HEK293 (cell line): ENCODE measurements around the gene WWOX.

ENCODE experiments used
- CTCF ChIA-PET: fragments of 350-600 bp; formaldehyde crosslinking; extraction: SDS; loops from one replicate; lab custom pipeline; 2021; ENCODE audit warnings: antibody characterized with exemption; lab: Yijun Ruan, JAX
- POLR2A ChIA-PET: fragments of 300-600 bp; formaldehyde crosslinking; extraction: SDS; loops from one replicate; lab custom pipeline; 2020; ENCODE audit warnings: antibody characterized with exemption, inconsistent platforms; lab: Yijun Ruan, JAX
- H3K27ac ChIP-seq: fragments of 200-500 bp; sonication (Bioruptor generic); 2 replicates; pipeline ENCODE4 v1.5.1; 2014; ENCODE audit warnings: low read depth, low read length, control low read depth, inconsistent platforms; ENCODE audit errors: extremely low read depth
- H3K36me3 ChIP-seq, 2 experiments: fragments of 200-500 bp in 1 of 2; sonication (Bioruptor generic) in 1 of 2; 1 replicate in 1 of 2; 2 replicates in 1 of 2; pipeline ENCODE4 v1.5.1; 2014 to 2017; ENCODE audit warnings: inconsistent platforms in 2 of 2, low read length in 2 of 2; ENCODE audit not compliant: control insufficient read depth in 2 of 2, insufficient read depth in 1 of 2
- H3K4me1 ChIP-seq: fragments of 200-500 bp; sonication (Bioruptor generic); 2 replicates; pipeline ENCODE4 v1.5.1; 2014; ENCODE audit warnings: mild to moderate bottlenecking, low read length, inconsistent platforms; ENCODE audit not compliant: control insufficient read depth, insufficient read depth
- H3K4me3 ChIP-seq: 2 replicates; pipeline ENCODE4 v1.5.1; 2011; ENCODE audit warnings: low read depth, mild to moderate bottlenecking, control low read depth, low read length, moderate library complexity
- H3K9me3 ChIP-seq: fragments of 200-500 bp; sonication (Bioruptor generic); 2 replicates; pipeline ENCODE4 v1.5.1; 2014; ENCODE audit warnings: low read depth, low read length, inconsistent platforms; ENCODE audit not compliant: control insufficient read depth, insufficient read depth
- SP3 ChIP-seq: fragments of 450-650 bp; formaldehyde crosslinking; IDR thresholded peaks from 2 replicates; pipeline ENCODE4 v1.5.1; 2016; ENCODE audit warnings: missing biosample characterization, missing genetic modification characterization
- ZBTB21 ChIP-seq: fragments of 450-650 bp; formaldehyde crosslinking; IDR thresholded peaks from 2 replicates; pipeline ENCODE4 v1.5.1; 2017; ENCODE audit warnings: missing biosample characterization, missing genetic modification characterization
- ZBTB6 ChIP-seq: fragments of 450-650 bp; formaldehyde crosslinking; IDR thresholded peaks from 2 replicates; pipeline ENCODE4 v1.5.1; 2017; ENCODE audit warnings: missing biosample characterization, missing genetic modification characterization
- ZNF146 ChIP-seq: fragments of 450-650 bp; formaldehyde crosslinking; IDR thresholded peaks from 2 replicates; pipeline ENCODE4 v1.5.1; 2016; ENCODE audit warnings: missing biosample characterization, missing genetic modification characterization
- ZNF148 ChIP-seq: fragments of 450-650 bp; formaldehyde crosslinking; IDR thresholded peaks from 2 replicates; pipeline ENCODE4 v1.5.0; 2017; ENCODE audit warnings: missing biosample characterization, missing genetic modification characterization, borderline replicate concordance
- ZNF157 ChIP-seq: fragments of 450-650 bp; formaldehyde crosslinking; IDR thresholded peaks from 2 replicates; pipeline ENCODE4 v1.5.1; 2016; ENCODE audit warnings: missing biosample characterization, missing genetic modification characterization
- ZNF24 ChIP-seq: fragments of 450-650 bp; formaldehyde crosslinking; IDR thresholded peaks from 2 replicates; pipeline ENCODE4 v1.5.1; 2016; ENCODE audit warnings: missing biosample characterization, missing genetic modification characterization
- ZNF350 ChIP-seq: fragments of 450-650 bp; formaldehyde crosslinking; IDR thresholded peaks from 2 replicates; pipeline ENCODE4 v1.5.0; 2017; ENCODE audit warnings: missing biosample characterization, mild to moderate bottlenecking, missing genetic modification characterization
- ZNF48 ChIP-seq: fragments of 450-650 bp; formaldehyde crosslinking; IDR thresholded peaks from 2 replicates; pipeline ENCODE4 v1.5.1; 2016; ENCODE audit warnings: missing biosample characterization, missing genetic modification characterization
- ZNF544 ChIP-seq: fragments of 450-650 bp; formaldehyde crosslinking; IDR thresholded peaks from 2 replicates; pipeline ENCODE4 v1.5.0; 2017; ENCODE audit warnings: missing biosample characterization, missing genetic modification characterization
- ZNF555 ChIP-seq: fragments of 450-650 bp; formaldehyde crosslinking; conservative IDR thresholded peaks from 2 replicates; pipeline ENCODE4 v1.5.1; 2017; ENCODE audit warnings: missing biosample characterization, mild to moderate bottlenecking, missing genetic modification characterization, inconsistent platforms
- ZNF558 ChIP-seq: fragments of 450-650 bp; formaldehyde crosslinking; IDR thresholded peaks from 2 replicates; pipeline ENCODE4 v1.5.1; 2016; ENCODE audit warnings: missing biosample characterization, missing genetic modification characterization
- ZNF600 ChIP-seq: fragments of 450-650 bp; formaldehyde crosslinking; IDR thresholded peaks from 2 replicates; pipeline ENCODE4 v1.5.1; 2016; ENCODE audit warnings: missing biosample characterization, missing genetic modification characterization
- ZNF704 ChIP-seq: fragments of 450-650 bp; formaldehyde crosslinking; IDR thresholded peaks from 2 replicates; pipeline ENCODE4 v1.5.1; 2016; ENCODE audit warnings: missing biosample characterization, missing genetic modification characterization
- ZNF830 ChIP-seq: fragments of 450-650 bp; IDR thresholded peaks from 2 replicates; pipeline ENCODE4 v1.5.0; 2018; ENCODE audit warnings: missing biosample characterization, missing genetic modification characterization, low read depth, mild to moderate bottlenecking, moderate library complexity
- TF ChIP-seq, protein P1 (sequence below): fragments of 450-650 bp; formaldehyde crosslinking; conservative IDR thresholded peaks from 2 replicates; pipeline ENCODE4 v1.5.1; 2016; ENCODE audit warnings: low read depth, missing biosample characterization, missing genetic modification characterization
- TF ChIP-seq, protein P2 (sequence below): fragments of 450-650 bp; formaldehyde crosslinking; IDR thresholded peaks from 2 replicates; pipeline ENCODE4 v1.5.1; 2016; ENCODE audit warnings: missing biosample characterization, missing genetic modification characterization
- TF ChIP-seq, protein P3 (sequence below): fragments of 450-650 bp; formaldehyde crosslinking; IDR thresholded peaks from 2 replicates; pipeline ENCODE4 v1.5.1; 2016; ENCODE audit warnings: missing biosample characterization, missing genetic modification characterization, borderline replicate concordance

Gene WWOX

DNA sequence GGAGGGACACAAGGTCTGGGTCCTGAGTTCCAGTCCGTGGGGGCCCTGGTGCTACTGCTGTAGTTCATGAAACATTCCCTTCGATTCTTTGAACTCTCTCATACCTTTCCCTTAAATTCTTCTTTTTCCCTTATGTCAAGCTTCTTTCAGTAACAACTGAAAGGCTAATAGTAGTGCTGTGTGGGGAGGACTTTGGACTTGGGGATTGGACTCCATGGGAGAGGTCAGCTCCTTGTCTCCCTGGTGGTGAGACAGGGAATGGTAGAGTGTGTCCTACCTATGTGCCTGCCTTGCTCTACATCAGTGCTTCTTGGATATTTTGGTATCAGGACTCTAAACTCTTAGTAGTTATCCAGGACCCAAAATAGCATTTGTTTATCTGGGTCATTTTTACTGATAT is 628.1 kb downstream of the WWOX start (continued):
- TF ChIP-seq ZNF704 (tag by site-specific recombination) (no peak), ZNF830 (no peak), ZNF558 (no peak)

GRCh38 chr16:78729687-78730086 is 630.2 kb downstream of the WWOX start:
- no peak overlapping the region for H3K4me3 ChIP-seq
- no peak overlapping the region for H3K27ac ChIP-seq
- ChIA-PET CTCF (no interaction called here), POLR2A (no interaction called here)
- H3K4me1 ChIP-seq, result no peaks in the 10 kb centered on the region
- H3K36me3 ChIP-seq, result no peaks in the 10 kb centered on the region
- no peaks in the 10 kb centered on the region for H3K9me3 ChIP-seq
- TF ChIP-seq ZNF148 (tag by site-specific recombination), result no peak
- TF ChIP-seq ZNF24, result no peak
- TF ChIP-seq ZNF48 (tag by site-specific recombination), result no peak
- TF ChIP-seq ZNF600 (tag by site-specific recombination), result no peak
- no peak for TF ChIP-seq ZBTB6 (tag by site-specific recombination)
- TF ChIP-seq, protein P1, sequence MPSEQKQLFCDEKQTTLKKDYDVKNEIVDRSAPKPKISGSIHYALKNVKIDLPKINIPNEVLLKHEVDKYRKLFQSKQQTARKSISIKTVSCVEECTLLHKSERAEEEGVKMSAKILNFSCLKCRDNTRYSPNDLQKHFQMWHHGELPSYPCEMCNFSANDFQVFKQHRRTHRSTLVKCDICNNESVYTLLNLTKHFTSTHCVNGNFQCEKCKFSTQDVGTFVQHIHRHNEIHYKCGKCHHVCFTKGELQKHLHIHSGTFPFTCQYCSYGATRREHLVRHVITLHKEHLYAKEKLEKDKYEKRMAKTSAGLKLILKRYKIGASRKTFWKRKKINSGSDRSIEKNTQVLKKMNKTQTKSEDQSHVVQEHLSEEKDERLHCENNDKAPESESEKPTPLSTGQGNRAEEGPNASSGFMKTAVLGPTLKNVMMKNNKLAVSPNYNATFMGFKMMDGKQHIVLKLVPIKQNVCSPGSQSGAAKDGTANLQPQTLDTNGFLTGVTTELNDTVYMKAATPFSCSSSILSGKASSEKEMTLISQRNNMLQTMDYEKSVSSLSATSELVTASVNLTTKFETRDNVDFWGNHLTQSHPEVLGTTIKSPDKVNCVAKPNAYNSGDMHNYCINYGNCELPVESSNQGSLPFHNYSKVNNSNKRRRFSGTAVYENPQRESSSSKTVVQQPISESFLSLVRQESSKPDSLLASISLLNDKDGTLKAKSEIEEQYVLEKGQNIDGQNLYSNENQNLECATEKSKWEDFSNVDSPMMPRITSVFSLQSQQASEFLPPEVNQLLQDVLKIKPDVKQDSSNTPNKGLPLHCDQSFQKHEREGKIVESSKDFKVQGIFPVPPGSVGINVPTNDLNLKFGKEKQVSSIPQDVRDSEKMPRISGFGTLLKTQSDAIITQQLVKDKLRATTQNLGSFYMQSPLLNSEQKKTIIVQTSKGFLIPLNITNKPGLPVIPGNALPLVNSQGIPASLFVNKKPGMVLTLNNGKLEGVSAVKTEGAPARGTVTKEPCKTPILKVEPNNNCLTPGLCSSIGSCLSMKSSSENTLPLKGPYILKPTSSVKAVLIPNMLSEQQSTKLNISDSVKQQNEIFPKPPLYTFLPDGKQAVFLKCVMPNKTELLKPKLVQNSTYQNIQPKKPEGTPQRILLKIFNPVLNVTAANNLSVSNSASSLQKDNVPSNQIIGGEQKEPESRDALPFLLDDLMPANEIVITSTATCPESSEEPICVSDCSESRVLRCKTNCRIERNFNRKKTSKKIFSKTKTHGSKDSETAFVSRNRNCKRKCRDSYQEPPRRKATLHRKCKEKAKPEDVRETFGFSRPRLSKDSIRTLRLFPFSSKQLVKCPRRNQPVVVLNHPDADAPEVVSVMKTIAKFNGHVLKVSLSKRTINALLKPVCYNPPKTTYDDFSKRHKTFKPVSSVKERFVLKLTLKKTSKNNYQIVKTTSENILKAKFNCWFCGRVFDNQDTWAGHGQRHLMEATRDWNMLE (tag by site-specific recombination), result no peak
- no peak for TF ChIP-seq ZBTB21 (tag by site-specific recombination)
- no peak for TF ChIP-seq ZNF157 (tag by site-specific recombination)
- TF ChIP-seq ZNF350 (tag by site-specific recombination), result no peak
- no peak for TF ChIP-seq SP3 (tag by site-specific recombination)
- TF ChIP-seq ZNF555, result no peak
- TF ChIP-seq, protein P2, sequence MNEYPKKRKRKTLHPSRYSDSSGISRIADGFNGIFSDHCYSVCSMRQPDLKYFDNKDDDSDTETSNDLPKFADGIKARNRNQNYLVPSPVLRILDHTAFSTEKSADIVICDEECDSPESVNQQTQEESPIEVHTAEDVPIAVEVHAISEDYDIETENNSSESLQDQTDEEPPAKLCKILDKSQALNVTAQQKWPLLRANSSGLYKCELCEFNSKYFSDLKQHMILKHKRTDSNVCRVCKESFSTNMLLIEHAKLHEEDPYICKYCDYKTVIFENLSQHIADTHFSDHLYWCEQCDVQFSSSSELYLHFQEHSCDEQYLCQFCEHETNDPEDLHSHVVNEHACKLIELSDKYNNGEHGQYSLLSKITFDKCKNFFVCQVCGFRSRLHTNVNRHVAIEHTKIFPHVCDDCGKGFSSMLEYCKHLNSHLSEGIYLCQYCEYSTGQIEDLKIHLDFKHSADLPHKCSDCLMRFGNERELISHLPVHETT, result no peak
- TF ChIP-seq, protein P3, sequence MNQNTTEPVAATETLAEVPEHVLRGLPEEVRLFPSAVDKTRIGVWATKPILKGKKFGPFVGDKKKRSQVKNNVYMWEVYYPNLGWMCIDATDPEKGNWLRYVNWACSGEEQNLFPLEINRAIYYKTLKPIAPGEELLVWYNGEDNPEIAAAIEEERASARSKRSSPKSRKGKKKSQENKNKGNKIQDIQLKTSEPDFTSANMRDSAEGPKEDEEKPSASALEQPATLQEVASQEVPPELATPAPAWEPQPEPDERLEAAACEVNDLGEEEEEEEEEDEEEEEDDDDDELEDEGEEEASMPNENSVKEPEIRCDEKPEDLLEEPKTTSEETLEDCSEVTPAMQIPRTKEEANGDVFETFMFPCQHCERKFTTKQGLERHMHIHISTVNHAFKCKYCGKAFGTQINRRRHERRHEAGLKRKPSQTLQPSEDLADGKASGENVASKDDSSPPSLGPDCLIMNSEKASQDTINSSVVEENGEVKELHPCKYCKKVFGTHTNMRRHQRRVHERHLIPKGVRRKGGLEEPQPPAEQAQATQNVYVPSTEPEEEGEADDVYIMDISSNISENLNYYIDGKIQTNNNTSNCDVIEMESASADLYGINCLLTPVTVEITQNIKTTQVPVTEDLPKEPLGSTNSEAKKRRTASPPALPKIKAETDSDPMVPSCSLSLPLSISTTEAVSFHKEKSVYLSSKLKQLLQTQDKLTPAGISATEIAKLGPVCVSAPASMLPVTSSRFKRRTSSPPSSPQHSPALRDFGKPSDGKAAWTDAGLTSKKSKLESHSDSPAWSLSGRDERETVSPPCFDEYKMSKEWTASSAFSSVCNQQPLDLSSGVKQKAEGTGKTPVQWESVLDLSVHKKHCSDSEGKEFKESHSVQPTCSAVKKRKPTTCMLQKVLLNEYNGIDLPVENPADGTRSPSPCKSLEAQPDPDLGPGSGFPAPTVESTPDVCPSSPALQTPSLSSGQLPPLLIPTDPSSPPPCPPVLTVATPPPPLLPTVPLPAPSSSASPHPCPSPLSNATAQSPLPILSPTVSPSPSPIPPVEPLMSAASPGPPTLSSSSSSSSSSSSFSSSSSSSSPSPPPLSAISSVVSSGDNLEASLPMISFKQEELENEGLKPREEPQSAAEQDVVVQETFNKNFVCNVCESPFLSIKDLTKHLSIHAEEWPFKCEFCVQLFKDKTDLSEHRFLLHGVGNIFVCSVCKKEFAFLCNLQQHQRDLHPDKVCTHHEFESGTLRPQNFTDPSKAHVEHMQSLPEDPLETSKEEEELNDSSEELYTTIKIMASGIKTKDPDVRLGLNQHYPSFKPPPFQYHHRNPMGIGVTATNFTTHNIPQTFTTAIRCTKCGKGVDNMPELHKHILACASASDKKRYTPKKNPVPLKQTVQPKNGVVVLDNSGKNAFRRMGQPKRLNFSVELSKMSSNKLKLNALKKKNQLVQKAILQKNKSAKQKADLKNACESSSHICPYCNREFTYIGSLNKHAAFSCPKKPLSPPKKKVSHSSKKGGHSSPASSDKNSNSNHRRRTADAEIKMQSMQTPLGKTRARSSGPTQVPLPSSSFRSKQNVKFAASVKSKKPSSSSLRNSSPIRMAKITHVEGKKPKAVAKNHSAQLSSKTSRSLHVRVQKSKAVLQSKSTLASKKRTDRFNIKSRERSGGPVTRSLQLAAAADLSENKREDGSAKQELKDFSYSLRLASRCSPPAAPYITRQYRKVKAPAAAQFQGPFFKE, result no peak
- no peak for TF ChIP-seq ZNF146 (tag by site-specific recombination)
- TF ChIP-seq ZNF544, result no peak
